OCI-LY7 (cell line): ENCODE results near the gene PLEKHG4. TPM values are rescaled to one million over a fixed set of nuclear protein-coding genes. Genes with fewer than 3 reads are reported as not detected.

Source experiments
- BruUV-seq: library from RNA; stranded (reverse); fragments of 400-500 nt; replicated peaks from 2 replicates; lab custom pipeline; 2021; lab: Mats Ljungman, UMichigan
- CTCF ChIA-PET: fragments of 300-600 bp; sonication (Branson Sonifier 250); formaldehyde crosslinking; loops from one replicate; lab custom pipeline; 2022; ENCODE audit warnings: antibody characterized with exemption; ENCODE audit not compliant: unreplicated experiment; lab: Charles Lee
- POLR2A ChIA-PET: fragments of 300-600 bp; sonication (Branson Sonifier 250); formaldehyde crosslinking; loops from one replicate; lab custom pipeline; 2022; ENCODE audit warnings: antibody characterized with exemption; lab: Charles Lee
- DNase-seq: peaks from one replicate; pipeline ENCODE4 v3.0.0-alpha.2; 2015; ENCODE audit warnings: low spot score
- H2AFZ ChIP-seq: fragments of 200-600 bp; sonication (generic), shearing (Covaris generic); 2 replicates; pipeline ENCODE4 v1.6.1; 2014; ENCODE audit warnings: mild to moderate bottlenecking, antibody characterized with exemption, low read length, moderate library complexity
- H3K27ac ChIP-seq: fragments of 200-600 bp; sonication (generic); 2 replicates; pipeline ENCODE4 v1.5.1; 2014; ENCODE audit warnings: mixed run types, low read depth, mild to moderate bottlenecking, moderate library complexity, low read length, inconsistent platforms; ENCODE audit not compliant: poor library complexity, severe bottlenecking
- H3K36me3 ChIP-seq: fragments of 200-600 bp; sonication (generic); 2 replicates; pipeline ENCODE4 v1.6.1; 2014; ENCODE audit warnings: mild to moderate bottlenecking, antibody characterized with exemption, low read length, moderate library complexity, mixed read lengths; ENCODE audit not compliant: insufficient read depth
- H3K4me1 ChIP-seq: fragments of 200-600 bp; sonication (generic); 2 replicates; pipeline ENCODE4 v1.5.1; 2014; ENCODE audit warnings: mild to moderate bottlenecking, low read length; ENCODE audit not compliant: insufficient read depth, poor library complexity, severe bottlenecking
- H3K4me2 ChIP-seq: fragments of 200-600 bp; sonication (generic); 2 replicates; pipeline ENCODE4 v1.6.1; 2014; ENCODE audit warnings: mild to moderate bottlenecking, low read length
- H3K4me3 ChIP-seq: fragments of 200-600 bp; sonication (generic); 2 replicates; pipeline ENCODE4 v1.5.1; 2014; ENCODE audit warnings: mild to moderate bottlenecking, low read depth, low read length; ENCODE audit not compliant: poor library complexity, severe bottlenecking
- H3K79me2 ChIP-seq: fragments of 200-600 bp; sonication (generic); 2 replicates; pipeline ENCODE4 v1.6.1; 2016; ENCODE audit warnings: low read depth, mild to moderate bottlenecking, low read length, moderate library complexity, mixed read lengths; ENCODE audit not compliant: insufficient read depth
- H3K9me2 ChIP-seq: fragments of 200-600 bp; sonication (generic); 2 replicates; pipeline ENCODE4 v1.6.1; 2016; ENCODE audit warnings: mild to moderate bottlenecking, low read length, mixed read lengths; ENCODE audit not compliant: insufficient read depth
- H3K9me3 ChIP-seq: fragments of 200-600 bp; sonication (generic); 2 replicates; pipeline ENCODE4 v1.6.1; 2014; ENCODE audit warnings: mild to moderate bottlenecking, mixed run types, low read length, mixed read lengths
- H4K20me1 ChIP-seq: fragments of 200-600 bp; sonication (generic); 2 replicates; pipeline ENCODE4 v1.6.1; 2014; ENCODE audit warnings: mild to moderate bottlenecking, antibody characterized with exemption, low read length, moderate library complexity, mixed read lengths; ENCODE audit not compliant: insufficient read depth
- EZH2phosphoT487 ChIP-seq: fragments of 200-600 bp; sonication (generic); IDR thresholded peaks from 2 replicates; pipeline ENCODE4 v1.6.1; 2018; ENCODE audit warnings: low read depth, borderline replicate concordance, mild to moderate bottlenecking, mixed run types, antibody characterized with exemption, low read length, moderate library complexity, mixed read lengths
- intact Hi-C: fragments of 100-400 bp; cut with micrococcal nuclease; formaldehyde crosslinking; loops from one replicate; pipeline ENCODE4 v1.10.0; 2022; ENCODE audit not compliant: unreplicated experiment
- total RNA-seq, 2 experiments: library from RNA; depleted of rRNA in 1 of 2; stranded (reverse); fragments of >200 nt in 1 of 2; shearing (Covaris generic) in 1 of 2; gene quantifications; 2 replicates each; pipeline ENCODE4 v1.2.3, GENCODE V29; 2014 to 2022
- TF ChIP-seq, protein P1 (sequence below): fragments of 200-600 bp; sonication (generic); conservative IDR thresholded peaks from 2 replicates; pipeline ENCODE4 v1.5.1; 2014; ENCODE audit warnings: mild to moderate bottlenecking, antibody characterized with exemption, low read length, moderate library complexity, mixed read lengths

PLEKHG4 gene
- total RNA-seq, 2 experiments from 2014 or later: 0.51 TPM; not detected in 1

DNA sequence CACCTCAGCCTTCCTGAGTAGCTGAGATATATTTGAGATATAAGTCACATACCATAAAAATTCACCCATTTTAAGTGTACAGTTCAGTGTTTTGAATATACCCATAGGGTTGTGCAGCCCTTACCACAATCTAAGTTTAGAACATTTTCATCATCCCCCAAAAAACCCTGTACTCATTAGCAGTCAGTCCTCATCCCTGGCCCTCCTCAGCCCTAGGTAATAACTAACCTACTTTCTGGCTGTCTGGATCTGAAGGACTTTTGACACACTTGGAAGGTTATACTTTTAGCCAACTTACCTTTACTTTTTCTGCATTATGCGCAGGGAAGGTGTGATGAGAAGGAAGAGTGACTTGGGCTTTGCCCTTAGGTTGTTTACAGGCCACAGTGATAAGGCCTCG lies 4.0 kb upstream of the PLEKHG4 start:
- H3K4me2 ChIP-seq: no peak overlapping the region
- intact Hi-C loops: loop anchor here (5.0 kb wide), 1 partner anchor 122 kb away; no protein-coding TSS in a partner anchor
- H3K4me3 ChIP-seq: no peak overlapping the region
- DNase-seq: no peak
- no peaks in the 10 kb centered on the region for H3K36me3 ChIP-seq
- H3K27ac ChIP-seq: no peak overlapping the region
- no peak for TF ChIP-seq EZH2phosphoT487
- TF ChIP-seq, protein P1, sequence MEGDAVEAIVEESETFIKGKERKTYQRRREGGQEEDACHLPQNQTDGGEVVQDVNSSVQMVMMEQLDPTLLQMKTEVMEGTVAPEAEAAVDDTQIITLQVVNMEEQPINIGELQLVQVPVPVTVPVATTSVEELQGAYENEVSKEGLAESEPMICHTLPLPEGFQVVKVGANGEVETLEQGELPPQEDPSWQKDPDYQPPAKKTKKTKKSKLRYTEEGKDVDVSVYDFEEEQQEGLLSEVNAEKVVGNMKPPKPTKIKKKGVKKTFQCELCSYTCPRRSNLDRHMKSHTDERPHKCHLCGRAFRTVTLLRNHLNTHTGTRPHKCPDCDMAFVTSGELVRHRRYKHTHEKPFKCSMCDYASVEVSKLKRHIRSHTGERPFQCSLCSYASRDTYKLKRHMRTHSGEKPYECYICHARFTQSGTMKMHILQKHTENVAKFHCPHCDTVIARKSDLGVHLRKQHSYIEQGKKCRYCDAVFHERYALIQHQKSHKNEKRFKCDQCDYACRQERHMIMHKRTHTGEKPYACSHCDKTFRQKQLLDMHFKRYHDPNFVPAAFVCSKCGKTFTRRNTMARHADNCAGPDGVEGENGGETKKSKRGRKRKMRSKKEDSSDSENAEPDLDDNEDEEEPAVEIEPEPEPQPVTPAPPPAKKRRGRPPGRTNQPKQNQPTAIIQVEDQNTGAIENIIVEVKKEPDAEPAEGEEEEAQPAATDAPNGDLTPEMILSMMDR: no peak
- H3K9me3 ChIP-seq: no peaks in the 10 kb centered on the region
- no peaks in the 10 kb centered on the region for H3K79me2 ChIP-seq
- H4K20me1 ChIP-seq: no peaks in the 10 kb centered on the region
- H3K9me2 ChIP-seq: no peaks in the 10 kb centered on the region
- no peaks in the 10 kb centered on the region for H3K4me1 ChIP-seq
- H2AFZ ChIP-seq: no peak overlapping the region
- no TSS peak for BruUV-seq
- ChIA-PET CTCF (no interaction called here), POLR2A (no interaction called here)

DNA sequence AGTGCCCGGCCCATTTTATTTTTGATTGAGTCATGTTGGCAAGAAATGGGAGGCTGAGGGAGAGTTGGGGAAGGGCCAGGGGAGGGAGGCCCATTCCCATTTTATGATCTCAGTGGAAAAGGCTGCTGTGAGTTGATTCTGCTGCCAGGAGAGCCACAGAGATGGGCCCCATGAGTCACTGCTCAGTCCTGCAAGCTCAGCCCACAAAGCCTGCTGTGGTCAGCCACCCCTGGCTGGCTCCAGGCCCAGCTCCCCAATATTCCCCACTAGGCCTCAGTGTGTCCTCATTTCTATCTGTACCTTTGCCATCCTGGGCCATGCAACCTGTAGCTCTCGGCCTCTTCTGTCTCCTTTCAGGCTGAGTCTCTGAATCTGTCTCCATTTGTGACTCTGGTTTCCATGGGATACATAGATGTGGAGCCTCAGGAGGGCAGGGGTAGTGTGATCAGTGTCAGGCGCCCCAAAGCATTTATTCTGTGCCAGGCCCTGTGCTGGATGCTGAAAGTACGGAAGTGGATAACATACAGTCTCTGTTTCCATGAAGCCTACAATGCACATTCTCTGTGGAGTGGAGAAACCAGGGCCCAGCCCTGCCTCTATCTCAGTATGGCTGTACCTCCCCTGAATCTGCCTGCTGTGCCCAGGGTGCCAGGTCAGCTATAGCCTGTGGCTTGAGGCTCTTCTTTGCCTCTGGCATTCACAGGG lies 1.9 kb upstream of the PLEKHG4 start:
- Histone ChIP-seq H3K4me2 (no peak overlapping the region), H3K27ac (no peak overlapping the region)
- POLR2A ChIA-PET: no interaction called here

More for the DNA sequence above, 1.9 kb upstream of the PLEKHG4 start:
- Histone ChIP-seq H3K9me3 (no peaks in the 10 kb centered on the region), H3K36me3 (no peaks in the 10 kb centered on the region), H3K9me2 (no peaks in the 10 kb centered on the region), H3K4me1 (no peaks in the 10 kb centered on the region), H3K4me3 (no peak overlapping the region), H4K20me1 (no peaks in the 10 kb centered on the region), H2AFZ (no peak overlapping the region), H3K79me2 (no peaks in the 10 kb centered on the region)
- TF ChIP-seq, protein P1: no peak
- TF ChIP-seq EZH2phosphoT487: no peak
- no TSS peak for BruUV-seq
- CTCF ChIA-PET: no interaction called here
- intact Hi-C loops: loop anchor here (5.0 kb wide), 1 partner anchor 120 kb away; no protein-coding TSS in a partner anchor
- no peak for DNase-seq
